IMR-90 (cell line): Measurements from ENCODE around the gene THADA. TPM values are rescaled to one million over a fixed set of nuclear protein-coding genes. Genes with fewer than 3 reads are reported as not detected.

Experiments used
- ATAC-seq: fragments of 200-7000 bp; cut with Tn5 transposase; 2 replicates; pipeline ENCODE4 v1.9.1; 2020; ENCODE audit warnings: low read depth, mild to moderate bottlenecking, moderate library complexity
- BruUV-seq: library from RNA; stranded (reverse); fragments of 400-500 nt; replicated peaks from 2 replicates; lab custom pipeline; 2021; lab: Mats Ljungman, UMichigan
- CTCF ChIA-PET: fragments of 300-600 bp; formaldehyde crosslinking; extraction: SDS; loops from one replicate; lab custom pipeline; 2021; ENCODE audit warnings: antibody characterized with exemption; lab: Yijun Ruan, JAX
- POLR2A ChIA-PET: fragments of 300-600 bp; sonication (Branson Sonifier 250); formaldehyde crosslinking; loops from one replicate; lab custom pipeline; 2022; ENCODE audit warnings: antibody characterized with exemption; ENCODE audit not compliant: unreplicated experiment; lab: Charles Lee
- DNase-seq: peaks from one replicate; pipeline ENCODE4 v3.0.0; 2013
- H2AFZ ChIP-seq: replicated peaks from 2 replicates; pipeline ENCODE3; 2013; ENCODE audit warnings: low read length, mild to moderate bottlenecking; ENCODE audit not compliant: poor library complexity
- H2AK5ac ChIP-seq: 2 replicates; pipeline ENCODE4 v1.6.1; 2013; ENCODE audit warnings: low read depth, low read length, inconsistent platforms
- H2AK9ac ChIP-seq: replicated peaks from 2 replicates; pipeline ENCODE3; 2013; ENCODE audit warnings: mild to moderate bottlenecking, low read depth, low read length, moderate library complexity; ENCODE audit not compliant: poor library complexity
- H2BK120ac ChIP-seq: 2 replicates; pipeline ENCODE4 v1.6.1; 2013; ENCODE audit warnings: low read depth, low read length, inconsistent platforms
- H2BK15ac ChIP-seq: 3 replicates; pipeline ENCODE4 v1.6.1; 2013; ENCODE audit warnings: low read depth, low read length, inconsistent platforms
- H2BK20ac ChIP-seq: 2 replicates; pipeline ENCODE4 v1.6.1; 2013; ENCODE audit warnings: low read depth, mild to moderate bottlenecking, inconsistent platforms, low read length, moderate library complexity
- H2BK5ac ChIP-seq: 2 replicates; pipeline ENCODE4 v1.6.1; 2013; ENCODE audit warnings: mild to moderate bottlenecking, low read depth, low read length, inconsistent platforms; ENCODE audit not compliant: poor library complexity, severe bottlenecking
- H3K14ac ChIP-seq: replicated peaks from 2 replicates; pipeline ENCODE4 v1.6.1; 2013; ENCODE audit warnings: low read depth, low read length, inconsistent platforms
- H3K18ac ChIP-seq: 2 replicates; pipeline ENCODE4 v1.6.1; 2013; ENCODE audit warnings: low read depth, low read length, control low read depth
- H3K23ac ChIP-seq: 2 replicates; pipeline ENCODE4 v1.6.1; 2013; ENCODE audit warnings: low read depth, low read length, inconsistent platforms
- H3K27ac ChIP-seq: 2 replicates; pipeline ENCODE4 v1.5.1; 2013; ENCODE audit warnings: mild to moderate bottlenecking, control low read depth, low read length; ENCODE audit not compliant: insufficient read depth
- H3K27me3 ChIP-seq: 2 replicates; pipeline ENCODE4 v1.6.1; 2013; ENCODE audit warnings: low read length; ENCODE audit not compliant: control insufficient read depth, insufficient read depth
- H3K36me3 ChIP-seq: 2 replicates; pipeline ENCODE4 v1.6.1; 2013; ENCODE audit warnings: low read length, mixed read lengths; ENCODE audit not compliant: control insufficient read depth, insufficient read depth
- H3K4ac ChIP-seq: 2 replicates; pipeline ENCODE4 v1.6.1; 2013; ENCODE audit warnings: low read depth, low read length, inconsistent platforms
- H3K4me1 ChIP-seq: 2 replicates; pipeline ENCODE4 v1.6.1; 2013; ENCODE audit warnings: low read length, mixed read lengths; ENCODE audit not compliant: control insufficient read depth, insufficient read depth
- H3K4me2 ChIP-seq: 2 replicates; pipeline ENCODE4 v1.6.1; 2013; ENCODE audit warnings: low read depth, mild to moderate bottlenecking, control low read depth, low read length, moderate library complexity
- H3K4me3 ChIP-seq: 2 replicates; pipeline ENCODE4 v1.5.1; 2013; ENCODE audit warnings: low read depth, mild to moderate bottlenecking, control low read depth, low read length, moderate library complexity; ENCODE audit not compliant: insufficient read depth
- H3K56ac ChIP-seq: 2 replicates; pipeline ENCODE4 v1.6.1; 2013; ENCODE audit warnings: low read length, inconsistent platforms; ENCODE audit not compliant: insufficient read depth; ENCODE audit errors: extremely low read depth
- H3K79me1 ChIP-seq, 2 experiments: 2 replicates each; pipeline ENCODE4 v1.6.1; 2013; ENCODE audit warnings: low read length in 2 of 2, inconsistent platforms in 1 of 2, low read depth in 1 of 2
- H3K9ac ChIP-seq: 2 replicates; pipeline ENCODE4 v1.6.1; 2013; ENCODE audit warnings: low read depth, low read length, control low read depth
- H3K9me1 ChIP-seq: 2 replicates; pipeline ENCODE4 v1.6.1; 2013; ENCODE audit warnings: low read length, inconsistent platforms; ENCODE audit not compliant: insufficient read depth
- H3K9me3 ChIP-seq: 2 replicates; pipeline ENCODE4 v1.6.1; 2013; ENCODE audit warnings: low read length; ENCODE audit not compliant: control insufficient read depth, insufficient read depth
- H4K20me1 ChIP-seq: 2 replicates; pipeline ENCODE4 v1.6.1; 2013; ENCODE audit warnings: low read length, inconsistent platforms; ENCODE audit not compliant: insufficient read depth
- H4K5ac ChIP-seq: 2 replicates; pipeline ENCODE4 v1.6.1; 2013; ENCODE audit warnings: mild to moderate bottlenecking, low read depth, low read length, control low read depth
- H4K8ac ChIP-seq, 2 experiments: 2 replicates each; pipeline ENCODE4 v1.6.1; 2013; ENCODE audit warnings: low read depth in 2 of 2, low read length in 2 of 2, control low read depth in 1 of 2, inconsistent platforms in 1 of 2
- H4K91ac ChIP-seq: 2 replicates; pipeline ENCODE4 v1.6.1; 2013; ENCODE audit warnings: low read depth, low read length, inconsistent platforms; ENCODE audit not compliant: insufficient read depth
- BHLHE40 ChIP-seq: fragments of 150-350 bp; IDR thresholded peaks from 2 replicates; pipeline ENCODE4 v1.6.1; 2016; ENCODE audit warnings: mild to moderate bottlenecking, low read depth, low read length
- CEBPB ChIP-seq: IDR thresholded peaks from 2 replicates; pipeline ENCODE4 v1.6.1; 2012; ENCODE audit warnings: low read depth, low read length, improper control_type of control experiment
- CHD1 ChIP-seq: IDR thresholded peaks from 2 replicates; pipeline ENCODE4 v1.6.1; 2012; ENCODE audit warnings: low read depth, low read length, improper control_type of control experiment
- ELK1 ChIP-seq: fragments of 150-350 bp; IDR thresholded peaks from 2 replicates; pipeline ENCODE4 v1.6.1; 2016; ENCODE audit warnings: low read depth, mild to moderate bottlenecking, low read length, moderate library complexity, borderline replicate concordance
- FOS ChIP-seq: fragments of 150-350 bp; IDR thresholded peaks from 2 replicates; pipeline ENCODE4 v1.6.1; 2016; ENCODE audit warnings: low read depth, low read length
- MAZ ChIP-seq: IDR thresholded peaks from 2 replicates; pipeline ENCODE4 v1.6.1; 2012; ENCODE audit warnings: low read depth, mild to moderate bottlenecking, low read length, improper control_type of control experiment, moderate library complexity, borderline replicate concordance
- MXI1 ChIP-seq: IDR thresholded peaks from 2 replicates; pipeline ENCODE4 v1.6.1; 2012; ENCODE audit warnings: low read depth, mild to moderate bottlenecking, low read length, moderate library complexity, borderline replicate concordance
- NFE2L2 ChIP-seq: fragments of 150-350 bp; IDR thresholded peaks from 2 replicates; pipeline ENCODE4 v1.6.1; 2016; ENCODE audit warnings: low read depth, mild to moderate bottlenecking, low read length
- POLR2A ChIP-seq: IDR thresholded peaks from 2 replicates; pipeline ENCODE4 v1.6.1; 2012; ENCODE audit warnings: mild to moderate bottlenecking, low read depth, low read length
- RAD21 ChIP-seq: IDR thresholded peaks from 2 replicates; pipeline ENCODE4 v1.6.1; 2012; ENCODE audit warnings: low read length, improper control_type of control experiment
- RCOR1 ChIP-seq: IDR thresholded peaks from 2 replicates; pipeline ENCODE4 v1.6.1; 2012; ENCODE audit warnings: mild to moderate bottlenecking, low read length, improper control_type of control experiment; ENCODE audit not compliant: insufficient replicate concordance
- WGBS, 2 experiments: methylation state at CpG; one replicate each; pipeline versions ENCODE4 v1.1.5 to v1.1.7; 2013; ENCODE audit warnings: missing lambda C conversion rate in 2 of 2; ENCODE audit not compliant: insufficient read length in 1 of 2; ENCODE audit errors: extremely low coverage in 2 of 2; 5-methylcytosine and 5-hydroxymethylcytosine counted together
- dilution Hi-C: fragments of 300-500 bp; cut with HindIII; formaldehyde crosslinking; loops from one replicate; pipeline ENCODE4 v1.14.3; 2018; ENCODE audit warnings: low sequenced_read_pairs; ENCODE audit not compliant: unreplicated experiment
- in situ Hi-C: fragments of 300-500 bp; cut with MboI; formaldehyde crosslinking; loops from 3 replicates; pipeline ENCODE4 v1.14.3; 2019; ENCODE audit warnings: low sequenced_read_pairs, inconsistent platforms, mixed read lengths
- intact Hi-C: fragments of 100-400 bp; cut with micrococcal nuclease; formaldehyde crosslinking; loops from 2 replicates; pipeline ENCODE4 v1.10.0; 2022
- polyA plus RNA-seq, 3 experiments: library from polyadenylated mRNA; depleted of rRNA; stranded (reverse); fragments of >200 nt; gene quantifications; 2 replicates each; pipeline ENCODE4 v1.2.3, GENCODE V29; 2012; ENCODE audit warnings: low replicate concordance in 1 of 3
- total RNA-seq: library from RNA; depleted of rRNA; stranded (reverse); fragments of >200 nt; gene quantifications from 2 replicates; pipeline ENCODE4 v1.2.3, GENCODE V29; 2012
- TF ChIP-seq, protein P1 (sequence below): fragments of 150-350 bp; IDR thresholded peaks from 2 replicates; pipeline ENCODE4 v1.6.1; 2017; ENCODE audit warnings: mild to moderate bottlenecking, antibody characterized with exemption, low read length, low read depth

Gene THADA
- total and polyA plus RNA-seq, 2 of the 4 experiments (the other 2 are of a cell fraction): 10.5 to 21.3 TPM

GRCh38 chr2:43180897-43181296, 414.9 kb downstream of the THADA start:
- BruUV-seq: no TSS peak

More at GRCh38 chr2:43180897-43181296, 414.9 kb downstream of the THADA start:
- no peak overlapping the region for H4K8ac ChIP-seq
- no peak overlapping the region for H2BK5ac ChIP-seq
- no peak overlapping the region for H3K4me2 ChIP-seq
- DNase-seq (no peak), ATAC-seq (no peak)
- TF ChIP-seq CHD1 (no peak), NFE2L2 (no peak), RCOR1 (no peak), FOS (no peak), BHLHE40 (no peak), MAZ (no peak), ELK1 (no peak), MXI1 (no peak), POLR2A (no peak), RAD21 (no peak), CEBPB (no peak)
- TF ChIP-seq, protein P1, sequence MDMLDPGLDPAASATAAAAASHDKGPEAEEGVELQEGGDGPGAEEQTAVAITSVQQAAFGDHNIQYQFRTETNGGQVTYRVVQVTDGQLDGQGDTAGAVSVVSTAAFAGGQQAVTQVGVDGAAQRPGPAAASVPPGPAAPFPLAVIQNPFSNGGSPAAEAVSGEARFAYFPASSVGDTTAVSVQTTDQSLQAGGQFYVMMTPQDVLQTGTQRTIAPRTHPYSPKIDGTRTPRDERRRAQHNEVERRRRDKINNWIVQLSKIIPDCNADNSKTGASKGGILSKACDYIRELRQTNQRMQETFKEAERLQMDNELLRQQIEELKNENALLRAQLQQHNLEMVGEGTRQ: no peak
- no peaks in the 10 kb centered on the region for H4K20me1 ChIP-seq
- H3K14ac ChIP-seq: no peak overlapping the region
- peak overlapping the region; percentile 31 for H3K4ac ChIP-seq
- in situ Hi-C loops (no loop called here), intact Hi-C loops (no loop called here), dilution Hi-C loops (no loop called here)
- no peak overlapping the region for H3K23ac ChIP-seq
- no peaks in the 10 kb centered on the region for H3K27me3 ChIP-seq
- ChIA-PET CTCF (no interaction called here), POLR2A (no interaction called here)
- H4K91ac ChIP-seq: no peak overlapping the region
- no peaks in the 10 kb centered on the region for H3K79me1 ChIP-seq
- H4K5ac ChIP-seq: no peak overlapping the region; the same call in 1 of the 2 replicates
- WGBS, 2 experiments: no CpG with 5 or more reads among the region's 8 CpGs
- no peak overlapping the region for H3K9ac ChIP-seq
- no peak overlapping the region for H2BK15ac ChIP-seq
- H3K27ac ChIP-seq: no peak overlapping the region
- peaks cover 3% of the 10 kb centered on the region for H3K9me3 ChIP-seq
- H3K56ac ChIP-seq: no peak overlapping the region
- no peaks in the 10 kb centered on the region for H3K36me3 ChIP-seq
- H3K18ac ChIP-seq: no peak overlapping the region
- H3K4me3 ChIP-seq: no peak overlapping the region
- H2AK5ac ChIP-seq: peak overlapping the region; percentile 54
- peak overlapping the region; percentile 63 for H2AK9ac ChIP-seq
- no peak overlapping the region for H2BK20ac ChIP-seq
- H2AFZ ChIP-seq: no peak overlapping the region
- no peak overlapping the region; the same call in 1 of the 2 replicates for H2BK120ac ChIP-seq
- peaks cover 7% of the 10 kb centered on the region; the same call in 1 of the 2 replicates for H3K9me1 ChIP-seq
- peaks cover 11% of the 10 kb centered on the region for H3K4me1 ChIP-seq
